ENCODE data around the gene REXO2. TPM values are rescaled to one million over a fixed set of nuclear protein-coding genes. Genes with fewer than 3 reads are reported as not detected.

The REXO2 gene
- total and polyA plus RNA-seq, 4 donors: 25.9 to 51.7 (median 39.4) TPM

- H3K4me1 ChIP-seq (ENCODE audit: control insufficient read depth in 4 of 4, insufficient read depth in 4 of 4, low read length in 3 of 4): no peaks in the 10 kb centered on the region
- no peak for DNase-seq (ENCODE audit: low spot score)
Measured at GRCh38 chr11:114482114-114482513, 42.8 kb downstream of the REXO2 start.

GRCh38 chr11:114483929-114484328 lies 44.7 kb downstream of the REXO2 start:
- 90% methylated on average over 2 of the region's 2 CpGs for WGBS
- TF ChIP-seq CTCF (IDR thresholded peaks at IDR 0.05; ENCODE audit: low read depth, low read length, missing input control): no peak
- TF ChIP-seq YY1 (IDR thresholded peaks at IDR 0.05): no peak
- no peak for TF ChIP-seq FOXA2 (IDR thresholded peaks at IDR 0.05)
- no peak for TF ChIP-seq REST (IDR thresholded peaks at IDR 0.05)
- TF ChIP-seq JUND (IDR thresholded peaks at IDR 0.05): no peak
- no peak for TF ChIP-seq ZBTB33 (IDR thresholded peaks at IDR 0.05)
- no peak for TF ChIP-seq HNF4G (IDR thresholded peaks at IDR 0.05)
- TF ChIP-seq MAX (IDR thresholded peaks at IDR 0.05): no peak
- no peak for TF ChIP-seq RAD21 (IDR thresholded peaks at IDR 0.05)
- TF ChIP-seq EGR1 (IDR thresholded peaks at IDR 0.05; ENCODE audit: low read depth in 2 of 2): no peak
- no peak for TF ChIP-seq GABPA (IDR thresholded peaks at IDR 0.05 in 1 of 2, conservative IDR thresholded peaks at IDR 0.05 in 1 of 2)
- TF ChIP-seq NR2F2 (IDR thresholded peaks at IDR 0.05): no peak
- no peak for TF ChIP-seq RXRA (IDR thresholded peaks at IDR 0.05)
- no peak for TF ChIP-seq ATF3 (IDR thresholded peaks at IDR 0.05)
- TF ChIP-seq HNF4A (conservative IDR thresholded peaks at IDR 0.05): no peak
- TF ChIP-seq SP1 (IDR thresholded peaks at IDR 0.05): no peak
- no peak for TF ChIP-seq TAF1 (conservative IDR thresholded peaks at IDR 0.05)
- no peak for TF ChIP-seq FOXA1 (IDR thresholded peaks at IDR 0.05)
- DNase-seq (ENCODE audit: low spot score): no peak

More at GRCh38 chr11:114482114-114482513, 42.8 kb downstream of the REXO2 start:
- no peak overlapping the region for H3K4me3 ChIP-seq (ENCODE audit: low read depth in 1 of 3, low read length in 3 of 3)
- H3K9me3 ChIP-seq (ENCODE audit: control insufficient read depth in 4 of 4, low read length in 3 of 4): no peaks in the 10 kb centered on the region
- no peaks in the 10 kb centered on the region for H3K36me3 ChIP-seq (ENCODE audit: control insufficient read depth in 4 of 4, insufficient read depth in 3 of 4, low read depth in 1 of 4, low read length in 3 of 4)
- no peak overlapping the region for H3K9ac ChIP-seq (ENCODE audit: low read depth in 1 of 2, low read length in 2 of 2)
- no peak overlapping the region for H3K27ac ChIP-seq (ENCODE audit: low read depth in 1 of 2, low read length in 2 of 2)
- TF ChIP-seq EGR1 (IDR thresholded peaks at IDR 0.05; ENCODE audit: low read depth in 2 of 2) (no peak), RXRA (IDR thresholded peaks at IDR 0.05) (no peak), YY1 (IDR thresholded peaks at IDR 0.05) (no peak)
- 85% methylated on average over 1 of the region's 1 CpG for WGBS
- no peaks in the 10 kb centered on the region for H3K27me3 ChIP-seq (ENCODE audit: control insufficient read depth in 4 of 4, insufficient read depth in 4 of 4, low read length in 3 of 4)

More at GRCh38 chr11:114483929-114484328, 44.7 kb downstream of the REXO2 start:
- H3K4me1 ChIP-seq (ENCODE audit: control insufficient read depth in 4 of 4, insufficient read depth in 4 of 4, low read length in 3 of 4): no peaks in the 10 kb centered on the region
- no peaks in the 10 kb centered on the region for H3K9me3 ChIP-seq (ENCODE audit: control insufficient read depth in 4 of 4, low read length in 3 of 4)
- H3K4me3 ChIP-seq (ENCODE audit: low read depth in 1 of 3, low read length in 3 of 3): no peak overlapping the region
- H3K9ac ChIP-seq (ENCODE audit: low read depth in 1 of 2, low read length in 2 of 2): no peak overlapping the region
- no peaks in the 10 kb centered on the region for H3K27me3 ChIP-seq (ENCODE audit: control insufficient read depth in 4 of 4, insufficient read depth in 4 of 4, low read length in 3 of 4)
- H3K27ac ChIP-seq (ENCODE audit: low read depth in 1 of 2, low read length in 2 of 2): no peak overlapping the region
- H3K36me3 ChIP-seq (ENCODE audit: control insufficient read depth in 4 of 4, insufficient read depth in 3 of 4, low read depth in 1 of 4, low read length in 3 of 4): no peaks in the 10 kb centered on the region
